Uterus (tissue), 4 donors: ENCODE results near the gene PLPP4. TPM values are rescaled to one million over a fixed set of nuclear protein-coding genes. Genes with fewer than 3 reads are reported as not detected.

Experiments used
- DNase-seq, 2 donors: peaks; one replicate each; pipeline ENCODE4 v3.0.0-alpha.2; 2019 to 2020
- H3K27ac ChIP-seq, 2 donors: fragments of 200-600 bp; sonication (generic); 1 replicate in 1 of 2; 2 replicates in 1 of 2; pipeline ENCODE4 v1.5.1; 2016 to 2018
- H3K27me3 ChIP-seq, 2 donors: fragments of 200-600 bp; sonication (generic); one replicate each; pipeline ENCODE4 v1.5.1; 2018 to 2019; ENCODE audit warnings: control low read depth in 1 of 2
- H3K36me3 ChIP-seq, 2 donors: fragments of 200-600 bp; sonication (generic); one replicate each; pipeline ENCODE4 v1.5.1; 2019; ENCODE audit warnings: control low read depth in 1 of 2
- H3K4me1 ChIP-seq, 2 donors: fragments of 200-600 bp; sonication (generic); one replicate each; pipeline ENCODE4 v1.5.1; 2018 to 2019; ENCODE audit warnings: control low read depth in 1 of 2
- H3K4me3 ChIP-seq, 2 donors: fragments of 200-600 bp; sonication (generic); 1 replicate in 1 of 2; 2 replicates in 1 of 2; pipeline ENCODE4 v1.5.1; 2018 to 2019; ENCODE audit warnings: mild to moderate bottlenecking in 1 of 2
- H3K9me3 ChIP-seq, 2 donors: fragments of 200-600 bp; sonication (generic); one replicate each; pipeline ENCODE4 v1.5.1; 2019; ENCODE audit warnings: control low read depth in 1 of 2
- POLR2A ChIP-seq, 2 donors: fragments of 450-650 bp; IDR thresholded peaks; one replicate each; pipeline ENCODE4 v1.6.1; 2016; ENCODE audit warnings: antibody characterized with exemption in 2 of 2, mild to moderate bottlenecking in 1 of 2, moderate library complexity in 1 of 2
- intact Hi-C: fragments of 100-400 bp; cut with DNase I; formaldehyde crosslinking; loops from one replicate; pipeline ENCODE4 v1.15.1; 2023; ENCODE audit warnings: low total_unique reads
- total RNA-seq, 4 donors: library from RNA; depleted of rRNA in 3 of 4; stranded (reverse); fragments of >200 nt in 3 of 4; gene quantifications; one replicate each; pipeline versions ENCODE4 v1.1.0 to v1.2.4, GENCODE V29; 2014 to 2023
- TF ChIP-seq, protein P1 (sequence below), 4 experiments: fragments of 200-600 bp in 2 of 4; fragments of 450-650 bp in 2 of 4; sonication (generic) in 2 of 4; IDR thresholded peaks; one replicate each; pipeline ENCODE4 v1.5.1; 2016 to 2019; ENCODE audit warnings: antibody characterized with exemption in 4 of 4, mild to moderate bottlenecking in 2 of 4, moderate library complexity in 1 of 4
- donor health status: DM: yes; HTN: yes; CAD: no.

The PLPP4 gene
- total RNA-seq, 4 donors from 2014 or later, result 0.55 TPM; not detected in 3

GRCh38 chr10:120580918-120581895, 124.2 kb downstream of the PLPP4 start:
- Histone ChIP-seq H3K27me3 (no peaks in the 10 kb centered on the region), H3K9me3 (no peaks in the 10 kb centered on the region), H3K36me3 (no peaks in the 10 kb centered on the region), H3K27ac (no peak overlapping the region), H3K4me3 (no peak overlapping the region), H3K4me1 (no peaks in the 10 kb centered on the region)
- DNase-seq, result no peak
- TF ChIP-seq POLR2A (IDR thresholded peaks at IDR 0.05), result no peak
- TF ChIP-seq, protein P1, sequence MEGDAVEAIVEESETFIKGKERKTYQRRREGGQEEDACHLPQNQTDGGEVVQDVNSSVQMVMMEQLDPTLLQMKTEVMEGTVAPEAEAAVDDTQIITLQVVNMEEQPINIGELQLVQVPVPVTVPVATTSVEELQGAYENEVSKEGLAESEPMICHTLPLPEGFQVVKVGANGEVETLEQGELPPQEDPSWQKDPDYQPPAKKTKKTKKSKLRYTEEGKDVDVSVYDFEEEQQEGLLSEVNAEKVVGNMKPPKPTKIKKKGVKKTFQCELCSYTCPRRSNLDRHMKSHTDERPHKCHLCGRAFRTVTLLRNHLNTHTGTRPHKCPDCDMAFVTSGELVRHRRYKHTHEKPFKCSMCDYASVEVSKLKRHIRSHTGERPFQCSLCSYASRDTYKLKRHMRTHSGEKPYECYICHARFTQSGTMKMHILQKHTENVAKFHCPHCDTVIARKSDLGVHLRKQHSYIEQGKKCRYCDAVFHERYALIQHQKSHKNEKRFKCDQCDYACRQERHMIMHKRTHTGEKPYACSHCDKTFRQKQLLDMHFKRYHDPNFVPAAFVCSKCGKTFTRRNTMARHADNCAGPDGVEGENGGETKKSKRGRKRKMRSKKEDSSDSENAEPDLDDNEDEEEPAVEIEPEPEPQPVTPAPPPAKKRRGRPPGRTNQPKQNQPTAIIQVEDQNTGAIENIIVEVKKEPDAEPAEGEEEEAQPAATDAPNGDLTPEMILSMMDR (IDR thresholded peaks at IDR 0.05), result no peak
- intact Hi-C loops, result no loop called here

GRCh38 chr10:120582753-120583152, 125.7 kb downstream of the PLPP4 start:
- no peak for DNase-seq
- H3K27me3 ChIP-seq, result no peaks in the 10 kb centered on the region
- intact Hi-C loops, result no loop called here

GRCh38 chr10:120583424-120584108, 126.5 kb downstream of the PLPP4 start:
- no peaks in the 10 kb centered on the region for H3K27me3 ChIP-seq
- no peaks in the 10 kb centered on the region for H3K9me3 ChIP-seq
- no peaks in the 10 kb centered on the region for H3K4me1 ChIP-seq
- no peak overlapping the region for H3K4me3 ChIP-seq
- no peak for TF ChIP-seq POLR2A (IDR thresholded peaks at IDR 0.05)
- TF ChIP-seq, protein P1 (IDR thresholded peaks at IDR 0.05), result no peak
- H3K27ac ChIP-seq, result no peak overlapping the region
- intact Hi-C loops, result no loop called here
- DNase-seq, result no peak
- H3K36me3 ChIP-seq, result no peaks in the 10 kb centered on the region

More at GRCh38 chr10:120582753-120583152, 125.7 kb downstream of the PLPP4 start:
- TF ChIP-seq, protein P1 (IDR thresholded peaks at IDR 0.05), result no peak
- no peak for TF ChIP-seq POLR2A (IDR thresholded peaks at IDR 0.05)
- H3K4me1 ChIP-seq, result no peaks in the 10 kb centered on the region
- no peak overlapping the region for H3K4me3 ChIP-seq
- H3K27ac ChIP-seq, result no peak overlapping the region
- H3K36me3 ChIP-seq, result no peaks in the 10 kb centered on the region
- no peaks in the 10 kb centered on the region for H3K9me3 ChIP-seq

DNA sequence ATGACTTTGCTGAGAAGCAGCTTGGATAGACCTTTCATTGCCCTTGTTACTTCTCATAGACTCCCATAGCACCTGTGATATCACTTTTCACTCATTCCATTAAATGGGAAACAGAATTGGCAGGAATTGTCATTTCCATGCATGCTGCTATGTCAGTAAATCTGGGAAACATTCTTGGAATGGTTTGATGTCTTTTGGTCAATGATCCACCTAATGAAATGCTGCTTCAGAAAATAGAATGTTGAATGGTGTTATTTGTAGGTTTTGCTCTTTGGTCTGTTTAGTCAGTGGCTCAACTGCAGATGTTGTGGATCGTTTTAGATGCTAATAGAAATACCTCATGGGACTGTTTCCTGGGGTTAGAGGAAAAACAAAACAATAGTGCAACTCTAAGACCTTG, 127.8 kb downstream of the PLPP4 start:
- no peak for DNase-seq
- intact Hi-C loops, result no loop called here
- Histone ChIP-seq H3K36me3 (no peaks in the 10 kb centered on the region), H3K4me1 (no peaks in the 10 kb centered on the region), H3K27ac (no peak overlapping the region), H3K9me3 (no peaks in the 10 kb centered on the region), H3K27me3 (no peaks in the 10 kb centered on the region), H3K4me3 (no peak overlapping the region)
- TF ChIP-seq POLR2A (IDR thresholded peaks at IDR 0.05), result no peak
- TF ChIP-seq, protein P1 (IDR thresholded peaks at IDR 0.05), result no peak

DNA sequence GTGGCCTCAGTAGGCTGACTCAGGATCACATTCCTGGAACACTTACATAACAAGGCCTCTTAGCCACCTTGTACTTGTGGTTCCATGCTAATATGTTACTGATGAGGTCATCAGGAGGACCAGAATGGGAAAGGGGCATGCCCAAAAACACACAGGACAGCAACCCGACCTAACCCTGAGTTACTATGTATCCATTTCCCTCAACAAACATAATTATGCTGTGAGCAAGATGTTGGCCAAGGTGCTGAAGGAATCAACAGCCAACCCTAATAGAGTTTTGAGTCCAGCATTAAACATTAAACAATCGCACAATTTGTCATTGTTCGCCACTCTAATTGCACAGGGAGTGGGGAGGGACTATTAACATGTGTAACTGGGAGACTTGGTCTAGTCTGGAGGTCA, 129.4 kb downstream of the PLPP4 start:
- no peak for TF ChIP-seq POLR2A (IDR thresholded peaks at IDR 0.05)
- TF ChIP-seq, protein P1 (IDR thresholded peaks at IDR 0.05), result no peak
- Histone ChIP-seq H3K27ac (no peak overlapping the region), H3K9me3 (no peaks in the 10 kb centered on the region), H3K27me3 (no peaks in the 10 kb centered on the region), H3K4me3 (no peak overlapping the region), H3K36me3 (no peaks in the 10 kb centered on the region), H3K4me1 (no peaks in the 10 kb centered on the region)
- intact Hi-C loops, result no loop called here
- DNase-seq, result no peak
